EH (cell line): ENCODE data around the gene NR6A1.

Source experiments
- DNase-seq: peaks from one replicate; pipeline ENCODE4 v3.0.0-alpha.2; 2015; ENCODE audit warnings: low read depth

The NR6A1 gene

GRCh38 chr9:124574534-124575375 lies 196.4 kb downstream of the NR6A1 start:
- DNase-seq = peak; percentile 78

GRCh38 chr9:124570942-124571666 lies 200.0 kb downstream of the NR6A1 start:
- DNase-seq = no peak

GRCh38 chr9:124569942-124570341 lies 201.2 kb downstream of the NR6A1 start:
- no peak for DNase-seq

GRCh38 chr9:124567362-124567761 lies 203.7 kb downstream of the NR6A1 start:
- DNase-seq = no peak

- no peak for DNase-seq
Observed at GRCh38 chr9:124562328-124562727, 208.8 kb downstream of the NR6A1 start.

GRCh38 chr9:124559871-124560270 lies 211.2 kb downstream of the NR6A1 start:
- peak; percentile 79 for DNase-seq

GRCh38 chr9:124558777-124559470 lies 212.2 kb downstream of the NR6A1 start:
- DNase-seq = no peak

GRCh38 chr9:124557895-124558294 lies 213.2 kb downstream of the NR6A1 start:
- DNase-seq = no peak

GRCh38 chr9:124555043-124555442 lies 216.1 kb downstream of the NR6A1 start:
- DNase-seq = no peak

GRCh38 chr9:124553738-124554137 lies 217.4 kb downstream of the NR6A1 start:
- DNase-seq = peak; percentile 90

- no peak for DNase-seq
Observed at GRCh38 chr9:124552273-124552605, 218.9 kb downstream of the NR6A1 start.

- peak; percentile 75 for DNase-seq
Observed at GRCh38 chr9:124551472-124552272, 219.4 kb downstream of the NR6A1 start.

GRCh38 chr9:124550072-124550471 lies 221.0 kb downstream of the NR6A1 start:
- DNase-seq = no peak

GRCh38 chr9:124549016-124549415 lies 222.1 kb downstream of the NR6A1 start:
- DNase-seq = no peak

GRCh38 chr9:124544535-124544934 lies 226.6 kb downstream of the NR6A1 start:
- DNase-seq = no peak

- DNase-seq = no peak
Observed at GRCh38 chr9:124541824-124542223, 229.3 kb downstream of the NR6A1 start.

GRCh38 chr9:124537926-124538325 lies 233.2 kb downstream of the NR6A1 start:
- DNase-seq = no peak

- DNase-seq = no peak
Observed at GRCh38 chr9:124535846-124536245, 235.3 kb downstream of the NR6A1 start.

- no peak for DNase-seq
Observed at GRCh38 chr9:124532897-124533296, 238.2 kb downstream of the NR6A1 start.

GRCh38 chr9:124531115-124531514 lies 240.0 kb downstream of the NR6A1 start:
- DNase-seq = no peak

GRCh38 chr9:124530246-124530645 lies 240.9 kb downstream of the NR6A1 start:
- no peak for DNase-seq

GRCh38 chr9:124527781-124528180 lies 243.3 kb downstream of the NR6A1 start:
- DNase-seq = peak; percentile 68
